COLO668 (cell line): Measurements from ENCODE around the gene PCNX1.
"Not testable (repeated sequence)": the region's sequence is repeated elsewhere in the genome, so short reads cannot be mapped to it uniquely, and the experiment has no call there.

Experiments
- DNase-seq: peaks from one replicate; lab custom pipeline; 2025; ENCODE audit not compliant: unreplicated experiment; lab: John Stamatoyannopoulos, UW

The PCNX1 gene

GRCh38 chr14:71006200-71006563, 98.9 kb downstream of the PCNX1 start:
- DNase-seq, result no peak

GRCh38 chr14:71011479-71011878, 104.2 kb downstream of the PCNX1 start:
- no peak for DNase-seq

- no peak for DNase-seq
Measured at GRCh38 chr14:71012888-71013287, 105.6 kb downstream of the PCNX1 start.

GRCh38 chr14:71013551-71014192, 106.4 kb downstream of the PCNX1 start:
- DNase-seq, result no peak

GRCh38 chr14:71019917-71020316, 112.7 kb downstream of the PCNX1 start:
- DNase-seq, result not testable (repeated sequence)

- DNase-seq, result no peak
Measured at GRCh38 chr14:71021347-71022011, 114.2 kb downstream of the PCNX1 start.

- DNase-seq, result no peak
Measured at GRCh38 chr14:71022012-71022869, 115.0 kb downstream of the PCNX1 start.

- DNase-seq, result no peak
Measured at GRCh38 chr14:71022939-71023338, 115.7 kb downstream of the PCNX1 start.

- DNase-seq, result no peak
Measured at GRCh38 chr14:71029236-71029781, 122.0 kb downstream of the PCNX1 start.

GRCh38 chr14:71031000-71031399, 123.7 kb downstream of the PCNX1 start:
- no peak for DNase-seq

GRCh38 chr14:71036433-71036832, 129.2 kb downstream of the PCNX1 start:
- no peak for DNase-seq

- no peak for DNase-seq
Measured at GRCh38 chr14:71048393-71048792, 141.1 kb downstream of the PCNX1 start.

- no peak for DNase-seq
Measured at GRCh38 chr14:71049435-71050133, 142.3 kb downstream of the PCNX1 start.

- no peak for DNase-seq
Measured at GRCh38 chr14:71050227-71050823, 143.1 kb downstream of the PCNX1 start.

GRCh38 chr14:71054706-71055105, 147.4 kb downstream of the PCNX1 start:
- DNase-seq, result no peak

GRCh38 chr14:71056168-71056567, 148.9 kb downstream of the PCNX1 start:
- no peak for DNase-seq

GRCh38 chr14:71060274-71060673, 153.0 kb downstream of the PCNX1 start:
- no peak for DNase-seq

- DNase-seq, result no peak
Measured at GRCh38 chr14:71060825-71061455, 153.7 kb downstream of the PCNX1 start.

- no peak for DNase-seq
Measured at GRCh38 chr14:71061458-71061857, 154.2 kb downstream of the PCNX1 start.

GRCh38 chr14:71062581-71063303, 155.5 kb downstream of the PCNX1 start:
- DNase-seq, result no peak
